Measurements from ENCODE around the gene DHRS9.
"Not testable (repeated sequence)": the region's sequence is repeated elsewhere in the genome, so short reads cannot be mapped to it uniquely, and the experiment has no call there.

DHRS9 gene

DNA sequence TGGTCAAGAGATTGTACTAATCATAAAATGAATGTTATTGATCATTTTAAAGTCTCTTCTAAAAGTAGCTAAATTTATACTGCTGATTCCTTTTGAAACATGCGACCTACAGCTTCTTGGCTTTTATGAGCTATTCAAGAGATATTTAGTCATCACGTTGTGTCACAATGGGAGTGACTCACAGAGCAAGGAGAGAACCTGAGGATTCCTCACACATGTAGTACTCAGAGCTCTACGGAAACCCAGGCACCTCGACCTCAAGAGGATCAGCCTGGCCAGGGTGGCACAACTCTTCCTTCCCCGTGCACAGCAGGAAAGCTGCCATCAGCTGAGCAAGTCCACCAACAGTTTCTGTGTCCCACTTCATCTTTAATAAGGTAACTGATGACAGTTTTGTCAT, at the start of gene DHRS9:
TSS of gene DHRS9 (plus strand) at position 223 of the 400 bp plus-strand sequence. CDS start 12,019 bp downstream, outside the sequence.
- DNase-seq (ENCODE audit: low read depth) = no peak

DNA sequence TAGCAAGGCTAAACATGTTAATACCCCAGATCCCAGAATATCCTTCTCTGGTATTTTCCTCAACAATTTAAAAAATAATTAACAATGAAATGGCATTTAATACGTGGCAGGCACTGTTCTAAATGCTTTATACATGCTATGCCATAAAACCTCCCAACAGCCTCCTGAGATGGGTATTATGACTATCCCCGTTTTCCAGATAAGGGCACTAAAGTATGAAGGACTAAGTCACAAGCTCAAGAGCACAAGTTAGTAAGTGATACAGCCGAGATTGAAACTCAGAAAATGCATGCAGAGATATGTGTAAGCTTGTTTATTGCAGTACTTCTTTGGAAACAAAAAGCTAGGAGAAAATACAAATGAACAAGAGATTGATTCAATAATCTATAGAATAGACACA, 46.2 kb upstream of the DHRS9 start:
- DNase-seq (ENCODE audit: low read depth) = no peak

DNA sequence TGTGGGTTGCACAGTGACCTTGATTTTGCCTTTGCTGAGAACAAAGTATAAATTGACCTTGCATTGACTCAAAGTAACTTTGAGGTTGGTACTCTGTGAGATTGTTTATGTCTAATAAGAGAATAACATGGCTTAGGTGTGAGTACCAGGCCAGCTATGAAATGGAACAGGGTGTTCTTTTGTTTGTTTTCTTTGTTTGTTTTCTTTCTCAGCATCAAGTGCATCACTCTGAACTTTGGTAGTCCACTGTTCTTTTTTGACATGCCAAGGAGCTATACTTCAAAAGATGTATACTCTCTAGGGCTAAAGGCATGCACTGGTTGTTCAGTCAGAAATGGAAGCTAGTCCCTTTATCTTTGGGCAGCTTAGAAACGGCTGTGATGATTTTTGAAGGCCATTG, 43.3 kb upstream of the DHRS9 start:
- no peak for DNase-seq (ENCODE audit: low read depth)

DNA sequence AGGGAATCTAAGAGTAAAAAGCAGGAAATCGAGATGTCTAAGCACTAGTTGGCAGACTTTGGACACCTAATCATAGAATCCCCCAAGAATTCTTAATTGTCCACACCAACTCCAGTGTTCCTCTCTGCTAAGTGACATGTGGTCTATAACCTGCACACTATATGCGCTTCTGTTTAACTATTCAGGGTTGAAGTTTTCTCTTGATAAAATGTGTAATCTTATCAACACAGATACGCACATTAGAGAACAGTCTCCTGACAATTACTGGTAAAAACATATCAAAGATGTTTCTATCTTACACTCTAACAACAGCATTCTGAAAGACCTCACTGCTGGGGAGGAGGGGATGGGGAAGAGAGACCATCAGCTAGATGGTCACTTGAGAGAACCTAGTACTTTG, 42.1 kb upstream of the DHRS9 start:
- DNase-seq (ENCODE audit: low read depth) = no peak

DNA sequence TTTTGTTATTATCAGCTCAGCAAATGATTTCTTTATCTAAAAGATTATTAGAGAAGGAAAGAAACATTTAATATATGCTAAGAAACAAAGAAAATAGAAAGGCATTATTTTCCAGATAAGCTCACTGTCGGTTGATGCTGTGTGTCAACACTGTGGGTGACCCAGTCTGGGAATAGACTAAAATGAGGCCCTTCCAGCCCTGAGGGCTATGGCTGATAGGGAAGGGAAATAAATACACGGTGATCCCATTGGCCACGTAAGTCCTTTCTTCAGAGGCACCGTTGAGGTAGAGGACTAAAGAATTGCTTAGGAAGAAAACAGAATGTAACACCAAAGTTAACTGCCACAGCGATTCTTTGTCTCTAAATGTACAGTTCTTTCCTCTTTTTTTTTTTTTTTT, 40.0 kb upstream of the DHRS9 start:
- no peak for DNase-seq (ENCODE audit: low read depth)

DNA sequence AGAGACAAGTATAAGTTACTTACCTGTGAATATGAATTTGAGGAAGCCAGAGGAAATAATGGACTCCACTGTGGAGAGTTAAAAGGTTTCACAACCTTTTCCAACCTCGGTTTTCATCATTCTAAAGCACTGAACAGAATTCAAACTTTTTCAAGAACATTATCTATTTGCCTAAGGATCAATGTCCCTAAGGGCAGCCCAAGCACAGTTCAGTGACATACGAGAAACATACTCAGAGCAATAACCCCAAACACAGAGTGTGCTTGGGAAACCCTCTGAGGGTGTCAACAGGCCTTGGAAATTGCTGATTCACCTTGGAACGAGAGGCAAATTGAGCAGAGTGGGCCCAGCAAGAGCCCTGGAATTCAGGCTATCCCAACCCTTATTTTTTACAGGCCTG, 38.2 kb upstream of the DHRS9 start, which contains the start of gene ABCB11:
TSS of gene ABCB11 (minus strand) at position 123 of the 400 bp plus-strand sequence. CDS start 13,199 bp downstream, outside the sequence.
- DNase-seq (ENCODE audit: low read depth) = no peak

DNA sequence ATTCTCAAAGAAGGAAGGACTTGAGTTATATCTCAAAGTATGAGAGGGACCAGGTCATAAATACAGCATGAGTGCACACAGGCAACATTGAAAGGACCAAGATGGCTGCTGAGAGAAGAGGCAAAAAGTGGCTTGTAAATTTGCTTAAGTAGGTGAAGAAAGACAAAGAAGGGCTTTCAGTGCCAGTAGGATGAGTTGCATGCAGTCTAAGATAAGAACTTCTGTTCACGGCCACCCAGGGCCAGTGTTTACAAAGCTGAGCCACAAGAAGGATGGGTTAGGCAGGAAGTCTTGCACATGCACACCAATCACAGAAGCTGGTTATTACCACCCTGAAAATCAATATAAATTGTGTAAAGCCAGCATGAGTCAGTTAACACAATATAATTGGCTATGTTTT, 35.1 kb upstream of the DHRS9 start:
- no peak for DNase-seq (ENCODE audit: low read depth)

DNA sequence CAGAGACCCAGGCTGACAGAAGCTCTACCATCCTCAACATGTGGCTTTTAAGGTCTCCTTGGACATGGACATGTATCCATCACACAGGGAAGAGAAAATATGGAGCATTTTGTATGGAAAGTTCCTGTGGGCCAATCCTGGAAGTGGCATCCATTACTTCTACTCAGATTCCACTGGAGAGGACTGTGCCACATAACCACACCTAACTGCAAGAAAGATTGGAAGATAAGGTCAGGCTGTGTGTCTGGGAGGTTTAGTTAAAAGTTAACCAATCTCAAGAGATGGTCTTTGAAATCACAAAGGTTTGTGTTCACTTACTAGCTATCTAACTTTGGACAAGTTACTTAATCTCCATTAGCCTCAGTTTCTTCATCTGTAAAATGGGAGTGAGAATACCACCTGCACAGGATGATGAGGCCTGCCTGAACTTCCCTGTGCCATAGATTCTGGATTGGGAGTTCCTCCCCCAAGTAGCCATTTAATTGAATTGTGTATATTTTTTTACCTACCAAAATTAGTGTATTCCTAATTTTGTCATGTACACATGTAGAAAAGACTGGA, 34.3 kb upstream of the DHRS9 start:
- no peak for DNase-seq (ENCODE audit: low read depth)

DNA sequence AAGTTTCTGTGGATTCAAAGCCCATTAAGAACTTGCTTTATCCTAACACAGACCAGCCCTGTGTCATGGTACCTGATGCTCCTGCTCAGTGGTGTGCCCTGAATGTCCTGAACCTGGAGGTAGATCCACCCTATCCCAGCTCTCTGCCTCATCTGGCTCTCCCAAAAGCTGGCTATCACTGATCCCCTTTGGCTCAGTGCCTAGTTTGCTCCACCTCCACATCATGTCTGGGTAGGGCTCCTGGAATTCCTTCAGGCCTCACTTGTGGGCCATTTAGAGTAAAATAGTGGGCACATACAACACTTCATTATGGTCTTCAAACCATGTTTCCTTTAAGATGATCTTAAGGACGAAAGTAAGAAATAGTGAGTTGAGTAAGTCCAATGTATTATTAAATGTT, 33.5 kb upstream of the DHRS9 start:
- DNase-seq (ENCODE audit: low read depth) = no peak

DNA sequence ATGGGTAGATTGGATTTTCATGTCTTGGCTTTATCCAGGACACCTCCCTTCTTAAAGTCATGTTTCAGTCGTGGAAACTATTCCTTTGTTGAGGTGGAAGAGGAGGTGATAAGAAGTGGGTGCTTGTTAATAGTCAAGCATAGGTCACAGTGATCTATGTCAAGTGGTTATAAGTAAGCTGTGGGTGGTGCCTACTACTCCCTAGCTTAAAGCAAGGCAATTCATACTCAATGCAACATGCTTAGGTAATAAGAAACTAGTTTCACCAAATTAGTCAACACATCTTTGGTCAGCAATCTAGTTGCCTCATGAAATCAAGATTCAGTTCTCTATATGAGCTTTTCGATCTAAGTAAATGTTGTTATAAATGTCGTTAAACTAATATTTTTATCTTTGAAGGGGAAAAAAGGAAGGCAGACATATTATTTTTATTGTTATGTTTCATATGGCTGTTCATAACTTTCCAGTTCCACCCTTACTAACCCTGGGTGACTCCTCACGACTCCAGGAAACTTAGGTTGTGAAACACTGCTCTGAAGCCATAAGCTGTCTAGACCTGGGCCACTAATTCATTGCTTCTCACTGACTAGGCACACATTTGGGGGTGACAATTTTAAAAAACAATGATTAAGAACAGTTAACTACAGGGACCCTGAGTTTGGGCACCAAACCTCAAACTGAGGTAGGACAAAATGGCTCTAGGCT, 32.5 kb upstream of the DHRS9 start:
- DNase-seq (ENCODE audit: low read depth) = no peak

DNA sequence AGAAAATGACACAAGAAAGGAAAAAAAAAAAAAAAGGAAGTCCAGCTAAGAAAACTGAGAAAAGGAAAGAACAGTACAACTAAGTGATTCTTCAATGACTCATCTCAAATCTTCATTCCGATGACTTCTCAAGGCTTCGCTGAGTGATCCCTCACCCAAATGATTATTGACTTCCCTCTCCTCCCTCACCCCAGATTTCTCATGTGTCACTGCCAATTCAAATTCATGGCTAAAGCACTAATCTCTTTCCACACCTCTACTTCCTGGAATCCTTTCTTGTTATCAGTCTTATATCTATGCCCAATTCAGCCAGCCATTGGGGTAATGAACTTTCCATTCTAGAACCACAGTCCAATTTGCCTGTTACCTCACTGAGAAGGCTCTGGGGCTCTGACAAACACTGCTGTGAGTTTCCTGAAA, 31.0 kb upstream of the DHRS9 start:
- DNase-seq (ENCODE audit: low read depth) = no peak

DNA sequence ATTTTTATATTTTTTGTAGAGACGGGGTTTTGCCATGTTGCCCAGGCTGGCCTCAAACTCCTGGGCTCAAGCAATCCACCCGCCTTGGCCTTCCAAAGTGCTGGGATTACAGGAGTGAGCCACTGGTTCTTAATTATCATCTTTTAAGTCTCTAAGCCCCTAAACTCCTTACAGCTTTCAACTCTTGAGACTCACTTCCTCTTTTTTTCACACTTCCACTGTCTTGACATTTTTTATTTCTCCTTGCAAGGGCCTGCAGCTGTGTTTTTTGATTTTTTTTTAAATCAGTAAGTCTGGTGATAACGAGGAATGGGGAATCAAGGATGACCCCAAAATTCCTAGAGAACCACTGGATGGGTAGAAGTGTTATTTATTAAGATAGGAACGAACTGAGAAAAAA, 29.7 kb upstream of the DHRS9 start:
- DNase-seq (ENCODE audit: low read depth) = no peak

DNA sequence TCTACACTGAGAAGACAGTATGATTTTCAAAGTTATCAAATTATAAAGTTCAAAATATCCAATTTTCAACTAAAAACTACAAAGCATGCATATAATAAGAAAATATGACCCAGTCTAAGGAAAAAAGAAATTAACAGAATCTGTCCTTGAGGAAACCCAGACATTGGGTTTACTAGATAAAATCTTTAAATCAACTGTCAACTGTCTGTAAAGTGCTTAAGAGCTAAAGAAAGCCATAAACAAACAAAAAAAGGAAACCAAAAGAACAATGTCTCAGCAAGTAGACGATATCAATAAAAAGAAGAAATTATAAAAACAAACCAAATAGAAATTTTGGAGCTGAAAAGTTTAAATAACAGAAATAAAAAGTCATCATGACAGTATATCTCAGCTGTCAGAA, 27.8 kb upstream of the DHRS9 start:
- no peak for DNase-seq (ENCODE audit: low read depth)

DNA sequence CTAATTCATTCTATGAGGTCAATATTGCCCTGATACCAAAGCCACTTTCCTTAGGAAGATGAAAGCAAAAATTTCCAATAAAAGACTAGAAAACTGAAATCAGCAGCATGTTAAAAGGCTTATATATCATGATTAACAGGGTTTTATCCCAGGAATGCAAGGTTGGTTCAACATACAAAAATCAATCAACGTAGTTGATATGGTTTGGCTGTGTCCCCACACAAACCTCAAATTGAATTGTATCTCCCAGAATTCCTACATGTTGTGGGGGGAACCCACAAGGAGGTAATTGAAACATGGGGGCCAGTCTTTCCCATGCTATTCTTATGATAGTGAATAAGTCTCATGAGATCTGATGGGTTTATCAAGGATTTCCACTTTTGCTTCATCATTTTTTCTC, 26.5 kb upstream of the DHRS9 start:
- no peak for DNase-seq (ENCODE audit: low read depth)

DNA sequence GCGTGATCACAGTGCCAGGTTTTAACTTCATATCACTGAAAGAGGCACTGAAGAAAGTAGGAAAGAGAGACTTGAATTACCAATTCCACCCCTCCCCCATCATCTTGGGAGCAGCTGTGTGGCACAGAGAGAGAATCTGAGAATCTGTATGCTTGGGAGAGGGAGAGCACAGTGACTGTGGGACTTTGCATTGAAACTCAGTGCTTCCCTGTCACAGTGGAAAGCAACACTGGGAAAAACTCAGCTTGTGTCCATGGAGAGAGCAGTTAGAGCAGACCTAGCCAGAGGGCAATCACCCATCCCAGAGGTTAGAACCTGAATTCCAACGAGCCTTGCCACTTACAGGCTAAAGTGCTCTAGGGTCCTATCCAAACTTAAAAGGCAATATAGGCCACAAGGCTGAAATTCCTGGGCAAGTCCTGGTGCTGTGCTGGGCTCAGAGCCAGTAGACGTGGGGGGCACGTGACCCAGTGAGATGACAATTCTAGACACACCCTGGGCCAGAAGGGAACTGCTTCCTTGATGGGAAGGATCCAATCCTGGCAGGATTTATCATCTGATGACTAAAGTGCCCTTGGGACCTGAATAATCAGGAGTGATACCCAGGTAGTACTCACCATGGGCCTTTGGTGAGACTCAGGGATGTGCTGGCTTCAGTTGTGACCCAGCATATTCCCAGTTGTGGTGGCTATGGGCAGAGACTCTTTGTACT, 22.8 kb upstream of the DHRS9 start:
- no peak for DNase-seq (ENCODE audit: low read depth)

DNA sequence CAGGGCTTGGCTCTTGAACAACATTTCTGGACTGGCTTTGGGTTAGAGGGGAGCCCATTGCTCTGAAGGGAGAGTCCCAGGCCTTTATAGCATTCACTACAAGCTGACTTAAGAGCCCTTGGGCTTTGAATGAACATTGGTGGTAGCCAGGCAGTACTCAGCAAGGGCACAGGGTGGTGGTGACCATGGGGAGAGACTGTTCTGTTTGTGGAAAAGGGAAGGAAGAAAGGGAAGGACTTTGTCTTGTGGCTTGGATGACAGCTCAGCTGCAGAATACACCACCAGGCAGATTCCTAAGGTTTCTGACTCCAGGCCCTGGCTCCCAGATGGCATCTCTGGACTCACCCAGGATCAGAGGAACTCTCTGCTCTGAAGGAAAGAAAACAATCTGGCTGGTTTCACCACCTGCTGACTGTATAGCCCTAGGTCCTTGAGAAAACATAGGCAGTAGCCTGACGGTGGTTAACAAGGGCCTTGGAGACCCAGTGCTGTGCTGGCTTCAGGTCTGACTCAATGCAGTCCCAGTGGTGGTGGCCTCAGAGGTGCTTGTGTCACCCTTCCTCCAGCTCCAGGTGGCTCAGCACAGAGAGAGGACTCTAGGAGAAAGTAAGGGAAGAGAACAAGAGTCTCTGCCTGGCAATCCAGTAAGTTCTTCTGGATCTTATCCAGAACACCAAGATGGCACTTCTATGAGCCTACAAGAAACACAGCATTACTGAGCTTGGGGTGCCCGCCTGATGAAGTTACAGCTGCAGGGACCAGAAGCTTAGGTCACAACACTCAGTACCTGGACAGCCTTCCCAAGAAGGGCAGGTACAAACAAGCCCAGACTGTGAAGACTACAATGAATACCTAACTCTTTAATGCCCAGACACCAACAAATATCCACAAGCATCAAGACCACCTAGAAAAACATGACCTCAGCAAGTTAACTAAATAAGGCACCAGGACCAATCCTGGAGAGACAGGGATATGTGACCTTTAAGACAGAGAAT, 21.8 kb upstream of the DHRS9 start:
- DNase-seq (ENCODE audit: low read depth) = no peak

DNA sequence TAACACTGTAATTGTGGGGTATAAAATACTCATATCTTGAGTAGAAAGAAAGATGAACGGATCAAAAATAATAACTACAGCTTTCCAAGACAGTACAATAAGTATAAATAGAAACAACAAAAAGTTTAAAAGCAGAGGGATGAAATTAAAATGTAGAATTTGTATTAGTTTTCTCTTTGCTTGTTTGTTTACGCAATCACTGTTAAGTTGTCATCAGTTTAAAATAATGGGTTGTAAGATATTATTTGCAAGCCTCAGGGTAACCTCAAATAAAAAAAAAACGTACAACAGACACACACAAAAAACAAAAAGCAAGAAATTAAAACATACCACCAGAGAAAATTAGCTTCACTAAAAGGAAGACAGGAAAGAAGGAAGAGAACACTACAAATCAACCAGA, 20.2 kb upstream of the DHRS9 start:
- DNase-seq (ENCODE audit: low read depth) = no peak

DNA sequence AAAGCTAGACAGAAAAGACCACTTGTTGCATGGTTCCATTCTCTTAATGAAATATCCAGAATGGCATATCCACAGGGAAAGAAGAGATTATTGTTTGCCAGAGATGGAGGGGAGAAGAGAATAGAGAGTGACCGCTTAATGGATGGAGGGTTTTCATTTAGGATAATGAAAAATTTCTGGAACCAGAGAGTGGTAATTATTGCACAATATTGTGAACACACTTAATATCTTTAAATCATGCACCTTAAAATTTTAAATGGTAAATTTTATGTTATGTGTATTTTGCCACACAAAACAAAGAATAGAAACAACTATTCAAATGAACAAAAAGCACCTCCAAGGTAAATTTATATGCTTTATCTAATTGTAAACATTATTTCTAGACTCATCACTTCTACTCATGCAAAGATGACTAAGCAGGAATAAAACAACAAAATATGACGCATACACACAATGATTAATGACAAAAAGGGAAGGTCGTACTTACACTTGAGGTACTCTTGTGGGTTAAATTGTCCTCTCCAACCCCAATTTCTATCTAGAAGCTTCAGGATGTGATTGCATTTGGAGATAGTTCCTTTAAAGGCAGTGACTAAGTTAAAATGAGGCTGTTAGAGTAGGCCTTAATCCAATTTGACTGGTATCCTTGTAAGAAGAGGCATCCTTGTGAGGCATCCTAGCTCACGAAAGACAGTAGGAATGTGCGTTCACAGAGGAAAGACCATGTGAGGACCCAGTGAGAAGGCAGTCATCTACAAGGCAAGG, 18.7 kb upstream of the DHRS9 start:
- DNase-seq (ENCODE audit: low read depth) = no peak

DNA sequence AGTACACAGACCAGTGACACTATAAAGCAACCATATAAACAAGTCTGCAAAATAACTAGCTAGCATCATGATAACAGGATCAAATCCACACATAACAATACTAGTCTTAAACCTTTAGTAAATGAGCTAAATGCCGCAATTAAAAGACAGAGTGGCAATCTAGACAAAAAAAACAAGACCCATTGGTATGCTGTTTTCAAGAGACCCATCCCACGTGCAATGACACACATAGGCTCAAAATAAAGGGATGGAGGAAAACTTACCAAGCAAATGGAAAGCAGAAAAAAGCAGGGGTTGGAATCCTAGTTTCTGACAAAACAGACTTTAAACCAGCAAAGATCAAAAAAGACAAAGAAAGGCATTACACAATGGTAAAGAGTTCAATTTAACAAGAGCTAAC, 14.8 kb upstream of the DHRS9 start:
- DNase-seq (ENCODE audit: low read depth) = not testable (repeated sequence)

DNA sequence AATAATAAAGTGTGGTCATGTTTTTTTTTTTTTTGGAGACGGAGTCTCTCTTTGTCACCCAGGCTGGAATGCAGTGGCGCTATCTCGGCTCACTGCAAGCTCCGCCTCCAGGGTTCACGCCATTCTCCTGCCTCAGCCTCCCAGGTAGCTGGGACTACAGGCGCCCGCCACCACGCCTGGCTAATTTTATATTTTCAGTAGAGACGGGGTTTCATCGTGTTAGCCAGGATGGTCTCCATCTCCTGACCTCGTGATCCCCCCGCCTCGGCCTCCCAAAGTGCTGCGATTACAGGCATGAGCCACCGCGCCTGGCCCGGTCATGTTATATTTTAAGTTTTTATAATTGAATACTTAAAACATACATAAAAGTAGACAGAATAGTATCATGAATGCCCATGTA, 5.2 kb upstream of the DHRS9 start:
- not testable (repeated sequence) for DNase-seq (ENCODE audit: low read depth)

DNA sequence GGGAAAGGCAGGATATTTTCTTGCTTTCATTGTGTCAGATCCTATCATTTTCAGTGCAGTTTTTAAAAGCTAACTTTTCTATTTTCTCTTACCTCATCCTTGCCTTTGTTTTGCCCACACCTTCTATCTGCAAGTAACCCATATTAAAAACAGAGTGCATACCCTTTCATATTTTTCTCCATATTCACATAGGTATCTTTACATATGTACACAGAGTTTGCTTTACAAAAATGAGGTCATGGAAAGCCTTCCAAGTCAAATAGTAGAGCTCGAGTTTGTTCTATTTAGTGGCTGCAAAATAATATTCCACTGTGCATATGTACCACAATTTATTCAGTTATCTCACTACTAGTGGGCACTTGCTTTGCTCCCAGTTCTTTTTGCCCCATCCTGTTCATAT, 3.9 kb upstream of the DHRS9 start:
- DNase-seq (ENCODE audit: low read depth) = no peak

All from activated gamma-delta T cell treated with anti-CD3 and anti-CD28 coated beads, Interleukin-2, amount 50 U/mL, for 16 hours (primary cell).